Activated T-helper 1 cell treated with Interleukin-2 at 50 U/mL for 16 hours (primary cell): ENCODE measurements around the gene TRIM29.

ENCODE experiments used
- DNase-seq: peaks from one replicate; pipeline ENCODE4 v3.0.0-alpha.2; 2020; ENCODE audit warnings: low read depth

The TRIM29 gene

GRCh38 chr11:120122924-120123683, 14.8 kb downstream of the TRIM29 start:
- no peak for DNase-seq

- no peak for DNase-seq
Measured at GRCh38 chr11:120121914-120122473, 15.9 kb downstream of the TRIM29 start.

GRCh38 chr11:120121336-120121735, 16.6 kb downstream of the TRIM29 start:
- no peak for DNase-seq

- DNase-seq = no peak
Measured at GRCh38 chr11:120120805-120121335, 17.0 kb downstream of the TRIM29 start.

- DNase-seq = no peak
Measured at GRCh38 chr11:120119121-120119520, 18.8 kb downstream of the TRIM29 start.

GRCh38 chr11:120117991-120118390, 19.9 kb downstream of the TRIM29 start:
- no peak for DNase-seq

- DNase-seq = no peak
Measured at GRCh38 chr11:120116966-120117365, 20.9 kb downstream of the TRIM29 start.

GRCh38 chr11:120115272-120116000, 22.5 kb downstream of the TRIM29 start:
- DNase-seq = no peak

GRCh38 chr11:120112174-120112796, 25.6 kb downstream of the TRIM29 start:
- no peak for DNase-seq

- no peak for DNase-seq
Measured at GRCh38 chr11:120109531-120109930, 28.4 kb downstream of the TRIM29 start.

- DNase-seq = no peak
Measured at GRCh38 chr11:120108785-120109168, 29.1 kb downstream of the TRIM29 start.

- peak; percentile 11 for DNase-seq
Measured at GRCh38 chr11:120108154-120108784, 29.6 kb downstream of the TRIM29 start.

- DNase-seq = no peak
Measured at GRCh38 chr11:120107692-120108091, 30.2 kb downstream of the TRIM29 start.

- DNase-seq = no peak
Measured at GRCh38 chr11:120106354-120107150, 31.4 kb downstream of the TRIM29 start.

GRCh38 chr11:120105576-120105975, 32.3 kb downstream of the TRIM29 start:
- no peak for DNase-seq

GRCh38 chr11:120104041-120104565, 33.8 kb downstream of the TRIM29 start:
- DNase-seq = no peak

GRCh38 chr11:120102864-120103122, 35.1 kb downstream of the TRIM29 start:
- DNase-seq = no peak

GRCh38 chr11:120102050-120102863, 35.7 kb downstream of the TRIM29 start:
- DNase-seq = no peak

- no peak for DNase-seq
Measured at GRCh38 chr11:120098503-120099020, 39.4 kb downstream of the TRIM29 start.
